MCF 10A (cell line): ENCODE measurements around the gene RPS6KA4. TPM values are rescaled to one million over a fixed set of nuclear protein-coding genes. Genes with fewer than 3 reads are reported as not detected.
"Not testable (repeated sequence)": the region's sequence is repeated elsewhere in the genome, so short reads cannot be mapped to it uniquely, and the experiment has no call there.

Source experiments
- BruUV-seq: library from RNA; stranded (reverse); fragments of 400-500 nt; replicated peaks from 2 replicates; lab custom pipeline; 2021; lab: Mats Ljungman, UMichigan
- CTCF ChIA-PET: fragments of 300-600 bp; sonication (Branson Sonifier 250); formaldehyde crosslinking; extraction: SDS; loops from one replicate; lab custom pipeline; 2021; ENCODE audit warnings: antibody characterized with exemption, inconsistent platforms; lab: Yijun Ruan, JAX
- POLR2A ChIA-PET: fragments of 300-600, 350-650 bp; sonication (Branson Sonifier 250); formaldehyde crosslinking; extraction: SDS; loops from one replicate; lab custom pipeline; 2020; ENCODE audit warnings: antibody characterized with exemption, inconsistent platforms; lab: Yijun Ruan, JAX
- DNase-seq: peaks from one replicate; pipeline ENCODE4 v3.0.0-alpha.2; 2018; ENCODE audit not compliant: unreplicated experiment
- H3K27ac Mint-ChIP-seq: one replicate; pipeline ENCODE4 v1.8.0; 2022; ENCODE audit warnings: mild to moderate bottlenecking, low read depth, mixed read lengths; ENCODE audit not compliant: unreplicated experiment
- H3K27me3 Mint-ChIP-seq: one replicate; pipeline ENCODE4 v1.8.0; 2022; ENCODE audit warnings: mixed read lengths; ENCODE audit not compliant: insufficient read depth, unreplicated experiment
- H3K36me3 Mint-ChIP-seq: one replicate; pipeline ENCODE4 v1.8.0; 2022; ENCODE audit warnings: mild to moderate bottlenecking, moderate library complexity, mixed read lengths; ENCODE audit not compliant: insufficient read depth, unreplicated experiment
- H3K4me1 Mint-ChIP-seq: one replicate; pipeline ENCODE4 v1.8.0; 2022; ENCODE audit warnings: mixed read lengths; ENCODE audit not compliant: insufficient read depth, unreplicated experiment
- H3K4me3 Mint-ChIP-seq: one replicate; pipeline ENCODE4 v1.8.0; 2022; ENCODE audit warnings: mild to moderate bottlenecking, moderate library complexity, mixed read lengths; ENCODE audit not compliant: unreplicated experiment
- H3K9me3 Mint-ChIP-seq: one replicate; pipeline ENCODE4 v1.8.0; 2022; ENCODE audit warnings: mixed read lengths; ENCODE audit not compliant: unreplicated experiment
- CTCF ChIP-seq: fragments of 200-600 bp; IDR thresholded peaks from one replicate; pipeline ENCODE4 v1.8.0; 2022; ENCODE audit warnings: antibody characterized with exemption, mild to moderate bottlenecking; ENCODE audit not compliant: unreplicated experiment
- intact Hi-C: fragments of 100-400 bp; cut with micrococcal nuclease; formaldehyde crosslinking; loops from 2 replicates; pipeline ENCODE4 v1.14.1; 2022
- total RNA-seq: library from RNA; stranded (reverse); gene quantifications from 2 replicates; pipeline ENCODE4 v1.2.3, GENCODE V29; 2022

Gene RPS6KA4
- total RNA-seq, 1 experiment from 2014 or later: 42.5 TPM

GRCh38 chr11:64415286-64415685, 56.3 kb downstream of the RPS6KA4 start:
- no peaks in the 10 kb centered on the region for H3K36me3 Mint-ChIP-seq
- H3K9me3 Mint-ChIP-seq: no peaks in the 10 kb centered on the region
- intact Hi-C loops: no loop called here
- ChIA-PET POLR2A (interaction anchor here (0.7 kb wide), 1 partner anchor 10 kb away, joined by 3 read pairs; no protein-coding TSS in a partner anchor), CTCF (interaction anchor here (0.7 kb wide), 2 partner anchors 22 to 1896 kb away, joined by 3 to 4 read pairs; no protein-coding TSS in a partner anchor)
- no peaks in the 10 kb centered on the region for H3K4me1 Mint-ChIP-seq
- no peak for DNase-seq
- no peak overlapping the region for H3K4me3 Mint-ChIP-seq
- TF ChIP-seq CTCF: no peak
- peaks cover 27% of the 10 kb centered on the region for H3K27me3 Mint-ChIP-seq
- H3K27ac Mint-ChIP-seq: no peak overlapping the region
- BruUV-seq: no TSS peak

GRCh38 chr11:64415996-64416728, 57.2 kb downstream of the RPS6KA4 start:
- no TSS peak for BruUV-seq
- Mint-ChIP-seq H3K9me3 (no peaks in the 10 kb centered on the region), H3K27ac (no peak overlapping the region), H3K27me3 (peaks cover 20% of the 10 kb centered on the region), H3K4me1 (no peaks in the 10 kb centered on the region), H3K4me3 (no peak overlapping the region), H3K36me3 (no peaks in the 10 kb centered on the region)
- no peak for TF ChIP-seq CTCF
- no peak for DNase-seq
- intact Hi-C loops: no loop called here
- CTCF ChIA-PET: interaction anchor here (0.8 to 1.0 kb wide), 2 partner anchors 61 to 239 kb away, joined by 3 read pairs; no protein-coding TSS in a partner anchor
- POLR2A ChIA-PET: interaction anchor here (0.7 kb wide), 1 partner anchor 116 kb away, joined by 3 read pairs; no protein-coding TSS in a partner anchor

GRCh38 chr11:64418233-64418632, 59.3 kb downstream of the RPS6KA4 start:
- not testable (repeated sequence) for H3K27ac Mint-ChIP-seq
- CTCF ChIA-PET: interaction anchor here (1.0 kb wide), 1 partner anchor 63 kb away, joined by 4 read pairs; no protein-coding TSS in a partner anchor

GRCh38 chr11:64419257-64419790, 60.4 kb downstream of the RPS6KA4 start:
- ChIA-PET CTCF (interaction anchor here (0.7 to 0.8 kb wide), 2 partner anchors 30 to 65 kb away, joined by 4 to 5 read pairs; no protein-coding TSS in a partner anchor), POLR2A (no interaction called here)
- Mint-ChIP-seq H3K36me3 (no peaks in the 10 kb centered on the region), H3K4me3 (no peak overlapping the region), H3K9me3 (no peaks in the 10 kb centered on the region), H3K27ac (no peak overlapping the region), H3K27me3 (peaks cover 34% of the 10 kb centered on the region), H3K4me1 (no peaks in the 10 kb centered on the region)
- intact Hi-C loops: no loop called here
- no TSS peak for BruUV-seq
- TF ChIP-seq CTCF: no peak
- DNase-seq: no peak

More at GRCh38 chr11:64418233-64418632, 59.3 kb downstream of the RPS6KA4 start:
- BruUV-seq, H3K36me3 Mint-ChIP-seq, POLR2A ChIA-PET, H3K9me3 Mint-ChIP-seq, H3K4me3 Mint-ChIP-seq, DNase-seq, intact Hi-C loops, H3K4me1 Mint-ChIP-seq: not testable (repeated sequence)
- peaks cover 23% of the 10 kb centered on the region for H3K27me3 Mint-ChIP-seq
